Astrocyte (in vitro differentiated cells and primary cell): ENCODE measurements around the gene IL27RA. TPM values are rescaled to one million over a fixed set of nuclear protein-coding genes. Genes with fewer than 3 reads are reported as not detected.

Experiments
- DNase-seq: peaks from one replicate; pipeline ENCODE4 v3.0.0-alpha.2; 2010; ENCODE audit warnings: low read depth
- FAIRE-seq: peaks from 2 replicates; lab custom pipeline; 2011; peaks lifted over from hg19 to GRCh38; lab: Jason Lieb, UNC
- H2AFZ ChIP-seq: 2 replicates; pipeline ENCODE4 v1.6.0; 2012; ENCODE audit warnings: low read depth, low read length, inconsistent platforms
- H3K27ac ChIP-seq: 2 replicates; pipeline ENCODE4 v1.5.1; 2011; ENCODE audit warnings: low read depth, low read length, inconsistent platforms
- H3K27me3 ChIP-seq: 2 replicates; pipeline ENCODE4 v1.6.0; 2011; ENCODE audit warnings: low read length, inconsistent platforms; ENCODE audit not compliant: insufficient read depth
- H3K36me3 ChIP-seq: 2 replicates; pipeline ENCODE4 v1.5.1; 2011; ENCODE audit warnings: low read length, inconsistent platforms; ENCODE audit not compliant: insufficient read depth
- H3K4me1 ChIP-seq: 2 replicates; pipeline ENCODE4 v1.5.1; 2011; ENCODE audit warnings: low read length, inconsistent platforms; ENCODE audit not compliant: insufficient read depth
- H3K4me2 ChIP-seq: 2 replicates; pipeline ENCODE4 v1.6.0; 2012; ENCODE audit warnings: low read length, inconsistent platforms
- H3K4me3 ChIP-seq: 2 replicates; pipeline ENCODE4 v1.5.1; 2011; ENCODE audit warnings: low read depth, mild to moderate bottlenecking, low read length, inconsistent platforms; ENCODE audit not compliant: insufficient read depth
- H3K79me2 ChIP-seq: 2 replicates; pipeline ENCODE4 v1.6.0; 2012; ENCODE audit warnings: mild to moderate bottlenecking, low read length, inconsistent platforms; ENCODE audit not compliant: insufficient read depth
- H3K9ac ChIP-seq: 2 replicates; pipeline ENCODE4 v1.6.0; 2012; ENCODE audit warnings: mild to moderate bottlenecking, low read length, inconsistent platforms
- H3K9me3 ChIP-seq: 2 replicates; pipeline ENCODE4 v1.5.1; 2012; ENCODE audit warnings: low read depth, mild to moderate bottlenecking, low read length, inconsistent platforms; ENCODE audit not compliant: insufficient read depth
- H4K20me1 ChIP-seq: 2 replicates; pipeline ENCODE4 v1.6.0; 2012; ENCODE audit warnings: low read length, inconsistent platforms; ENCODE audit not compliant: insufficient read depth
- H3K27ac Mint-ChIP-seq: one replicate; pipeline ENCODE4 v1.8.0; 2021; ENCODE audit warnings: mild to moderate bottlenecking, mixed read lengths; ENCODE audit not compliant: unreplicated experiment
- H3K27me3 Mint-ChIP-seq: one replicate; pipeline ENCODE4 v1.8.0; 2021; ENCODE audit warnings: low read depth, mixed read lengths; ENCODE audit not compliant: unreplicated experiment
- H3K36me3 Mint-ChIP-seq: one replicate; pipeline ENCODE4 v1.8.0; 2021; ENCODE audit warnings: low read depth, mixed read lengths; ENCODE audit not compliant: unreplicated experiment
- H3K4me1 Mint-ChIP-seq: one replicate; pipeline ENCODE4 v1.8.0; 2021; ENCODE audit warnings: low read depth, mixed read lengths; ENCODE audit not compliant: unreplicated experiment
- H3K4me3 Mint-ChIP-seq: one replicate; pipeline ENCODE4 v1.8.0; 2021; ENCODE audit warnings: mild to moderate bottlenecking, moderate library complexity, mixed read lengths; ENCODE audit not compliant: unreplicated experiment
- H3K9me3 Mint-ChIP-seq: one replicate; pipeline ENCODE4 v1.8.0; 2021; ENCODE audit warnings: mild to moderate bottlenecking, mixed read lengths; ENCODE audit not compliant: unreplicated experiment
- CTCF ChIP-seq: IDR thresholded peaks from 2 replicates; pipeline ENCODE4 v1.5.1; 2011; ENCODE audit warnings: low read depth, mild to moderate bottlenecking, inconsistent platforms, low read length, moderate library complexity; ENCODE audit not compliant: insufficient read depth
- EZH2 ChIP-seq: IDR thresholded peaks from 2 replicates; pipeline ENCODE4 v1.6.1; 2012; ENCODE audit warnings: mild to moderate bottlenecking, low read length, inconsistent platforms; ENCODE audit not compliant: insufficient read depth
- total RNA-seq: library from RNA; stranded (reverse); gene quantifications from 2 replicates; pipeline ENCODE4 v1.2.1, GENCODE V29; 2021

Gene IL27RA
- total RNA-seq, 1 donor from 2014 or later, result 5.7 TPM

GRCh38 chr19:14078411-14078810 lies 46.8 kb downstream of the IL27RA start:
- H3K27ac ChIP-seq, result no peak overlapping the region
- no peaks in the 10 kb centered on the region for H3K79me2 ChIP-seq
- no peak for FAIRE-seq
- Mint-ChIP-seq H3K27me3 (no peaks in the 10 kb centered on the region), H3K4me1 (peaks cover 8% of the 10 kb centered on the region), H3K27ac (no peak overlapping the region), H3K36me3 (peaks cover 4% of the 10 kb centered on the region), H3K4me3 (no peak overlapping the region), H3K9me3 (peaks cover 1% of the 10 kb centered on the region)
- no peak for DNase-seq
- no peaks in the 10 kb centered on the region for H4K20me1 ChIP-seq
- no peak overlapping the region for H3K4me2 ChIP-seq
- H3K36me3 ChIP-seq, result no peaks in the 10 kb centered on the region
- TF ChIP-seq EZH2 (no peak), CTCF (no peak)
- H2AFZ ChIP-seq, result no peak overlapping the region
- no peak overlapping the region for H3K4me3 ChIP-seq
- no peaks in the 10 kb centered on the region for H3K9me3 ChIP-seq
- H3K27me3 ChIP-seq, result no peaks in the 10 kb centered on the region
- H3K4me1 ChIP-seq, result peaks cover 16% of the 10 kb centered on the region
- no peak overlapping the region for H3K9ac ChIP-seq

GRCh38 chr19:14080887-14081796 lies 49.6 kb downstream of the IL27RA start:
- no peaks in the 10 kb centered on the region for H3K9me3 Mint-ChIP-seq
- Histone ChIP-seq H2AFZ (peak overlapping the region; percentile 98), H3K9ac (peak overlapping the region; percentile 91), H4K20me1 (no peaks in the 10 kb centered on the region), H3K4me2 (peak overlapping the region; percentile 96), H3K4me1 (peaks cover 6% of the 10 kb centered on the region), H3K9me3 (no peaks in the 10 kb centered on the region), H3K79me2 (no peaks in the 10 kb centered on the region), H3K4me3 (peak overlapping the region; percentile 76), H3K36me3 (no peaks in the 10 kb centered on the region), H3K27ac (peak overlapping the region; percentile 74), H3K27me3 (no peaks in the 10 kb centered on the region)
- DNase-seq, result peak; percentile 97
- H3K4me3 Mint-ChIP-seq, result peak overlapping the region; percentile 93
- H3K36me3 Mint-ChIP-seq, result peaks cover 6% of the 10 kb centered on the region
- H3K27me3 Mint-ChIP-seq, result no peaks in the 10 kb centered on the region
- TF ChIP-seq EZH2 (no peak), CTCF (no peak)
- H3K27ac Mint-ChIP-seq, result peak overlapping the region; percentile 93
- no peaks in the 10 kb centered on the region for H3K4me1 Mint-ChIP-seq
- peak; percentile 94 for FAIRE-seq
